Cardiac muscle cell (in vitro differentiated cells and primary cell): Measurements from ENCODE around the gene RAX2. TPM values are rescaled to one million over a fixed set of nuclear protein-coding genes. Genes with fewer than 3 reads are reported as not detected.

Source experiments
- DNase-seq, 2 donors: peaks; one replicate each; pipeline versions ENCODE4 v3.0.0 to v3.0.0-alpha.2; 2010 to 2017; ENCODE audit warnings: low read depth in 1 of 2, low spot score in 1 of 2
- H3K27ac ChIP-seq: fragments of 200-600 bp; sonication (generic); 2 replicates; pipeline ENCODE4 v1.5.1; 2016
- H3K27me3 ChIP-seq: fragments of 200-600 bp; sonication (generic); 2 replicates; pipeline ENCODE4 v1.6.0; 2016; ENCODE audit warnings: control low read depth
- H3K36me3 ChIP-seq: fragments of 200-600 bp; sonication (generic); 2 replicates; pipeline ENCODE4 v1.5.1; 2016; ENCODE audit warnings: control low read depth
- H3K4me1 ChIP-seq: fragments of 200-600 bp; sonication (generic); 2 replicates; pipeline ENCODE4 v1.8.1; 2017; ENCODE audit warnings: low read depth, mild to moderate bottlenecking, mixed run types
- H3K4me3 ChIP-seq: fragments of 200-600 bp; sonication (generic); 2 replicates; pipeline ENCODE4 v1.5.1; 2016; ENCODE audit warnings: mild to moderate bottlenecking
- H3K9me3 ChIP-seq: fragments of 200-600 bp; sonication (generic); 2 replicates; pipeline ENCODE4 v1.5.1; 2017; ENCODE audit warnings: low read depth, mild to moderate bottlenecking, control low read depth
- CTCF ChIP-seq: IDR thresholded peaks from 2 replicates; pipeline ENCODE4 v1.5.1; 2012; ENCODE audit warnings: low read depth, mild to moderate bottlenecking, low read length
- polyA plus RNA-seq: library from polyadenylated mRNA; unstranded; fragments of >200 nt; fragmentation: Nextera tagmentation; extraction: Ambion mirVana; gene quantifications from 2 replicates; pipeline ENCODE4 v1.2.1, GENCODE V29; 2016
- total RNA-seq: library from RNA; depleted of rRNA; stranded (reverse); fragments of >200 nt; gene quantifications from 2 replicates; pipeline ENCODE4 v1.2.3, GENCODE V29; 2016

Gene RAX2
- total and polyA plus RNA-seq, 2 experiments from 2014 or later: not detected

- Histone ChIP-seq H3K27ac (no peak overlapping the region), H3K27me3 (peaks cover 38% of the 10 kb centered on the region), H3K4me1 (no peaks in the 10 kb centered on the region), H3K4me3 (no peak overlapping the region), H3K36me3 (no peaks in the 10 kb centered on the region), H3K9me3 (no peaks in the 10 kb centered on the region)
- no peak for DNase-seq
- no peak for TF ChIP-seq CTCF
Observed at GRCh38 chr19:3798137-3798536, 26.1 kb upstream of the RAX2 start.

GRCh38 chr19:3796358-3796757 is 24.3 kb upstream of the RAX2 start:
- H3K27ac ChIP-seq: no peak overlapping the region
- TF ChIP-seq CTCF: no peak

GRCh38 chr19:3793799-3794198 is 21.8 kb upstream of the RAX2 start:
- no peaks in the 10 kb centered on the region for H3K9me3 ChIP-seq
- TF ChIP-seq CTCF: no peak
- no peak overlapping the region for H3K4me3 ChIP-seq
- no peak overlapping the region for H3K27ac ChIP-seq
- H3K27me3 ChIP-seq: peaks cover 3% of the 10 kb centered on the region
- no peaks in the 10 kb centered on the region for H3K36me3 ChIP-seq
- H3K4me1 ChIP-seq: no peaks in the 10 kb centered on the region
- DNase-seq: no peak

More at GRCh38 chr19:3796358-3796757, 24.3 kb upstream of the RAX2 start:
- peaks cover 24% of the 10 kb centered on the region for H3K27me3 ChIP-seq
- no peaks in the 10 kb centered on the region for H3K9me3 ChIP-seq
- no peak for DNase-seq
- H3K4me1 ChIP-seq: no peaks in the 10 kb centered on the region
- no peak overlapping the region for H3K4me3 ChIP-seq
- no peaks in the 10 kb centered on the region for H3K36me3 ChIP-seq

- H3K4me3 ChIP-seq: no peak overlapping the region
- H3K27me3 ChIP-seq: peaks cover 3% of the 10 kb centered on the region
- TF ChIP-seq CTCF: no peak
- no peaks in the 10 kb centered on the region for H3K4me1 ChIP-seq
- DNase-seq: no peak
- no peaks in the 10 kb centered on the region for H3K36me3 ChIP-seq
- no peak overlapping the region for H3K27ac ChIP-seq
- H3K9me3 ChIP-seq: no peaks in the 10 kb centered on the region
Observed at GRCh38 chr19:3792114-3792513, 20.1 kb upstream of the RAX2 start.

- no peaks in the 10 kb centered on the region for H3K36me3 ChIP-seq
- TF ChIP-seq CTCF: no peak
- peaks cover 12% of the 10 kb centered on the region for H3K27me3 ChIP-seq
- no peaks in the 10 kb centered on the region for H3K4me1 ChIP-seq
- no peaks in the 10 kb centered on the region for H3K9me3 ChIP-seq
- no peak for DNase-seq
- no peak overlapping the region for H3K27ac ChIP-seq
- no peak overlapping the region for H3K4me3 ChIP-seq
Observed at GRCh38 chr19:3790941-3791340, 18.9 kb upstream of the RAX2 start.
